DOHH2 (cell line): ENCODE results near the gene NRCAM.

ENCODE experiments used
- H3F3A ChIP-seq: fragments of 200-600 bp; sonication (generic), shearing (Covaris generic); 2 replicates; pipeline ENCODE4 v1.6.0; 2016; ENCODE audit warnings: antibody characterized with exemption, mild to moderate bottlenecking; ENCODE audit not compliant: control insufficient read depth, insufficient read depth
- H3K27ac ChIP-seq: fragments of 200-600 bp; sonication (generic); 2 replicates; pipeline ENCODE4 v1.5.1; 2014; ENCODE audit warnings: low read depth, mild to moderate bottlenecking, low read length, moderate library complexity
- H3K27me3 ChIP-seq: fragments of 200-600 bp; sonication (generic); 2 replicates; pipeline ENCODE4 v1.6.1; 2014; ENCODE audit warnings: mild to moderate bottlenecking, low read length, mixed read lengths; ENCODE audit not compliant: control insufficient read depth
- H3K36me3 ChIP-seq: fragments of 200-600 bp; sonication (generic); 2 replicates; pipeline ENCODE4 v1.6.1; 2014; ENCODE audit warnings: mild to moderate bottlenecking, low read length, moderate library complexity, mixed read lengths; ENCODE audit not compliant: control insufficient read depth
- H3K4me1 ChIP-seq: fragments of 200-600 bp; sonication (generic); 2 replicates; pipeline ENCODE4 v1.6.1; 2014; ENCODE audit warnings: mild to moderate bottlenecking, low read length, mixed read lengths; ENCODE audit not compliant: control insufficient read depth
- H3K4me2 ChIP-seq: fragments of 200-600 bp; sonication (generic); 2 replicates; pipeline ENCODE4 v1.6.0; 2014; ENCODE audit warnings: mild to moderate bottlenecking, low read length, moderate library complexity
- H3K4me3 ChIP-seq: fragments of 200-600 bp; sonication (generic); 2 replicates; pipeline ENCODE4 v1.5.1; 2014; ENCODE audit warnings: mild to moderate bottlenecking, low read length, mixed read lengths
- H3K79me2 ChIP-seq: fragments of 200-600 bp; sonication (generic); 2 replicates; pipeline ENCODE4 v1.6.1; 2014; ENCODE audit warnings: mild to moderate bottlenecking, low read length, mixed read lengths; ENCODE audit not compliant: control insufficient read depth
- H3K9me2 ChIP-seq: fragments of 200-600 bp; sonication (generic); replicated peaks from 2 replicates; pipeline ENCODE4 v1.6.1; 2014; ENCODE audit warnings: mild to moderate bottlenecking, low read length, mixed read lengths; ENCODE audit not compliant: control insufficient read depth
- H3K9me3 ChIP-seq: fragments of 200-600 bp; sonication (generic); 2 replicates; pipeline ENCODE4 v1.6.1; 2014; ENCODE audit warnings: antibody characterized with exemption, low read length, mixed read lengths; ENCODE audit not compliant: control insufficient read depth, insufficient read depth
- H4K20me1 ChIP-seq: fragments of 200-600 bp; sonication (generic); 2 replicates; pipeline ENCODE4 v1.6.0; 2014; ENCODE audit warnings: low read depth, mild to moderate bottlenecking, antibody characterized with exemption, low read length, moderate library complexity; ENCODE audit not compliant: control insufficient read depth, insufficient read depth
- EZH2phosphoT487 ChIP-seq: fragments of 200-600 bp; sonication (generic); IDR thresholded peaks from 2 replicates; pipeline ENCODE4 v1.6.1; 2017; ENCODE audit warnings: borderline replicate concordance, mild to moderate bottlenecking, antibody characterized with exemption, low read length, moderate library complexity, mixed read lengths
- TF ChIP-seq, protein P1 (sequence below): fragments of 200-600 bp; sonication (generic); IDR thresholded peaks from one replicate; pipeline ENCODE4 v1.5.1; 2014; ENCODE audit warnings: antibody characterized with exemption, mild to moderate bottlenecking, low read depth, low read length; ENCODE audit not compliant: poor library complexity, severe bottlenecking

Gene NRCAM

GRCh38 chr7:108492742-108493141 is 36.5 kb upstream of the NRCAM start:
- no peak overlapping the region for H3K4me2 ChIP-seq
- H3K27me3 ChIP-seq, result no peaks in the 10 kb centered on the region
- peaks cover 15% of the 10 kb centered on the region for H3K36me3 ChIP-seq
- H3K4me3 ChIP-seq, result no peak overlapping the region
- peaks cover 5% of the 10 kb centered on the region for H3K4me1 ChIP-seq
- no peaks in the 10 kb centered on the region for H3K9me2 ChIP-seq
- no peaks in the 10 kb centered on the region for H3K79me2 ChIP-seq
- no peak overlapping the region for H3K27ac ChIP-seq
- no peaks in the 10 kb centered on the region for H4K20me1 ChIP-seq
- no peaks in the 10 kb centered on the region for H3K9me3 ChIP-seq
- no peak for TF ChIP-seq EZH2phosphoT487
- TF ChIP-seq, protein P1, sequence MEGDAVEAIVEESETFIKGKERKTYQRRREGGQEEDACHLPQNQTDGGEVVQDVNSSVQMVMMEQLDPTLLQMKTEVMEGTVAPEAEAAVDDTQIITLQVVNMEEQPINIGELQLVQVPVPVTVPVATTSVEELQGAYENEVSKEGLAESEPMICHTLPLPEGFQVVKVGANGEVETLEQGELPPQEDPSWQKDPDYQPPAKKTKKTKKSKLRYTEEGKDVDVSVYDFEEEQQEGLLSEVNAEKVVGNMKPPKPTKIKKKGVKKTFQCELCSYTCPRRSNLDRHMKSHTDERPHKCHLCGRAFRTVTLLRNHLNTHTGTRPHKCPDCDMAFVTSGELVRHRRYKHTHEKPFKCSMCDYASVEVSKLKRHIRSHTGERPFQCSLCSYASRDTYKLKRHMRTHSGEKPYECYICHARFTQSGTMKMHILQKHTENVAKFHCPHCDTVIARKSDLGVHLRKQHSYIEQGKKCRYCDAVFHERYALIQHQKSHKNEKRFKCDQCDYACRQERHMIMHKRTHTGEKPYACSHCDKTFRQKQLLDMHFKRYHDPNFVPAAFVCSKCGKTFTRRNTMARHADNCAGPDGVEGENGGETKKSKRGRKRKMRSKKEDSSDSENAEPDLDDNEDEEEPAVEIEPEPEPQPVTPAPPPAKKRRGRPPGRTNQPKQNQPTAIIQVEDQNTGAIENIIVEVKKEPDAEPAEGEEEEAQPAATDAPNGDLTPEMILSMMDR, result no peak
- H3F3A ChIP-seq, result no peaks in the 10 kb centered on the region

GRCh38 chr7:108488768-108489538 is 32.7 kb upstream of the NRCAM start:
- Histone ChIP-seq H3K36me3 (peaks cover 12% of the 10 kb centered on the region), H3K27ac (no peak overlapping the region)

GRCh38 chr7:108487646-108488045 is 31.4 kb upstream of the NRCAM start:
- no peaks in the 10 kb centered on the region for H3K27me3 ChIP-seq
- no peaks in the 10 kb centered on the region for H4K20me1 ChIP-seq
- no peak overlapping the region for H3K4me3 ChIP-seq
- H3K4me1 ChIP-seq, result peaks cover 9% of the 10 kb centered on the region
- no peaks in the 10 kb centered on the region for H3K9me2 ChIP-seq
- H3K79me2 ChIP-seq, result no peaks in the 10 kb centered on the region
- no peak overlapping the region for H3K27ac ChIP-seq
- H3K4me2 ChIP-seq, result no peak overlapping the region
- no peaks in the 10 kb centered on the region for H3K9me3 ChIP-seq
- H3F3A ChIP-seq, result no peaks in the 10 kb centered on the region
- H3K36me3 ChIP-seq, result peaks cover 12% of the 10 kb centered on the region
- TF ChIP-seq, protein P1, result no peak
- TF ChIP-seq EZH2phosphoT487, result no peak

More at GRCh38 chr7:108488768-108489538, 32.7 kb upstream of the NRCAM start:
- Histone ChIP-seq H3K4me2 (no peak overlapping the region), H3K27me3 (no peaks in the 10 kb centered on the region), H3K4me1 (peaks cover 8% of the 10 kb centered on the region), H3K9me2 (no peaks in the 10 kb centered on the region), H3F3A (no peaks in the 10 kb centered on the region), H3K4me3 (no peak overlapping the region), H3K79me2 (no peaks in the 10 kb centered on the region), H4K20me1 (no peaks in the 10 kb centered on the region), H3K9me3 (no peaks in the 10 kb centered on the region)
- TF ChIP-seq, protein P1, result no peak
- TF ChIP-seq EZH2phosphoT487, result no peak
